Progenitor cell of endocrine pancreas (in vitro differentiated cells): Measurements from ENCODE around the gene RSPH1. TPM values are rescaled to one million over a fixed set of nuclear protein-coding genes. Genes with fewer than 3 reads are reported as not detected.

ENCODE experiments used
- DNase-seq: peaks from one replicate; pipeline ENCODE4 v3.0.0; 2021; ENCODE audit warnings: low spot score; ENCODE audit not compliant: unreplicated experiment
- H3K27ac Mint-ChIP-seq: 2 replicates; pipeline ENCODE4 v1.8.0; 2021; ENCODE audit warnings: mild to moderate bottlenecking, moderate library complexity, mixed read lengths
- H3K27me3 Mint-ChIP-seq: 2 replicates; pipeline ENCODE4 v1.8.0; 2021; ENCODE audit warnings: mixed read lengths
- H3K36me3 Mint-ChIP-seq: 2 replicates; pipeline ENCODE4 v1.8.0; 2022; ENCODE audit warnings: mixed read lengths; ENCODE audit not compliant: insufficient read depth
- H3K4me1 Mint-ChIP-seq: 2 replicates; pipeline ENCODE4 v1.8.0; 2021; ENCODE audit warnings: low read depth, mixed read lengths
- H3K4me3 Mint-ChIP-seq: 2 replicates; pipeline ENCODE4 v1.8.0; 2021; ENCODE audit warnings: low read depth, mild to moderate bottlenecking, moderate library complexity, mixed read lengths
- H3K9me3 Mint-ChIP-seq: 2 replicates; pipeline ENCODE4 v1.8.0; 2021; ENCODE audit warnings: low read depth, mixed read lengths
- total RNA-seq: library from RNA; stranded (reverse); gene quantifications from 2 replicates; pipeline ENCODE4 v1.2.1, GENCODE V29; 2021
- TF ChIP-seq, protein P1 (sequence below): fragments of 200-600 bp; sonication (generic); IDR thresholded peaks from one replicate; pipeline ENCODE4 v1.5.0; 2021; ENCODE audit warnings: antibody characterized with exemption, mild to moderate bottlenecking; ENCODE audit not compliant: unreplicated experiment

RSPH1 gene
- total RNA-seq, 1 donor from 2014 or later, result 7.1 TPM

DNA sequence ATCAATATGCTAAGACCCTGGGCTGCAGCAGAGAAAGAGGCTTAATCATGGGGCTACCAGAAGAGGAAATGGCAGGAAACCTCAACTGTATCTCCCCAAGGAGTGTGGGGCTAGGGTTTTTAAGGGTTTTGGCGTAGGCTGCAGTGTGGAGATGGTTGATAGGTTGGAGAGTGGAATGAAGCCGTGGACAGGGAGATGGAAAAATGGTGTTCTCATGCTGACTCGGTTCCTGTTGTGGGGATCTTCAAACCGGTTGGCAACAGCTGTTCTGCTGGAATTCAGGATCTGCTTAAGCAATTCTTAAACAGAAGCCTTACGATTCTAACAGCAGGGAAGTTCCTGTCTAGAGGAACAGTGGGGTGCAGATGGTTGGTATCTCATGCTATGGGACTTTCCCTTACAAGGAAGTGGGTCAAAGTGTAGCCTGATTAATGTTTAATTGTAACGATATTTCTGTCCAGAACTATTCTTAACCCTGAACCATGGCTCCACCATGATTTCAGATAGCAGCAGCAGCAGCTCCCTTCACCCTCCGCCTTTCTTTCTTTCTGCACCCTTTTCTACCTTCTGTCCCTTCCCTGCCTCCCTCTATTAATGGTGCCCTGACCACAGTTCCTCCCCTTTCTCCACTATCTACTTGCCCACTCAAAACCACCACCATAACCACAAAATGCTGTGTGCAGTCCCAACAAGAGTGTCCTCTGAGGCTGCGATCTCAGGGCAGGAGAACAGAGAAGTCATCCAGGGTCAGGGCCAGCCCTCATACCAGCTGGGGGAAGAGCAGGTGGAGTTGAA is 30.8 kb downstream of the RSPH1 start:
- Mint-ChIP-seq H3K27ac (no peak overlapping the region), H3K9me3 (peaks cover 8% of the 10 kb centered on the region), H3K36me3 (no peaks in the 10 kb centered on the region), H3K4me1 (peaks cover 46% of the 10 kb centered on the region), H3K4me3 (no peak overlapping the region), H3K27me3 (no peaks in the 10 kb centered on the region)
- no peak for DNase-seq
- TF ChIP-seq, protein P1, sequence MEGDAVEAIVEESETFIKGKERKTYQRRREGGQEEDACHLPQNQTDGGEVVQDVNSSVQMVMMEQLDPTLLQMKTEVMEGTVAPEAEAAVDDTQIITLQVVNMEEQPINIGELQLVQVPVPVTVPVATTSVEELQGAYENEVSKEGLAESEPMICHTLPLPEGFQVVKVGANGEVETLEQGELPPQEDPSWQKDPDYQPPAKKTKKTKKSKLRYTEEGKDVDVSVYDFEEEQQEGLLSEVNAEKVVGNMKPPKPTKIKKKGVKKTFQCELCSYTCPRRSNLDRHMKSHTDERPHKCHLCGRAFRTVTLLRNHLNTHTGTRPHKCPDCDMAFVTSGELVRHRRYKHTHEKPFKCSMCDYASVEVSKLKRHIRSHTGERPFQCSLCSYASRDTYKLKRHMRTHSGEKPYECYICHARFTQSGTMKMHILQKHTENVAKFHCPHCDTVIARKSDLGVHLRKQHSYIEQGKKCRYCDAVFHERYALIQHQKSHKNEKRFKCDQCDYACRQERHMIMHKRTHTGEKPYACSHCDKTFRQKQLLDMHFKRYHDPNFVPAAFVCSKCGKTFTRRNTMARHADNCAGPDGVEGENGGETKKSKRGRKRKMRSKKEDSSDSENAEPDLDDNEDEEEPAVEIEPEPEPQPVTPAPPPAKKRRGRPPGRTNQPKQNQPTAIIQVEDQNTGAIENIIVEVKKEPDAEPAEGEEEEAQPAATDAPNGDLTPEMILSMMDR, result no peak

DNA sequence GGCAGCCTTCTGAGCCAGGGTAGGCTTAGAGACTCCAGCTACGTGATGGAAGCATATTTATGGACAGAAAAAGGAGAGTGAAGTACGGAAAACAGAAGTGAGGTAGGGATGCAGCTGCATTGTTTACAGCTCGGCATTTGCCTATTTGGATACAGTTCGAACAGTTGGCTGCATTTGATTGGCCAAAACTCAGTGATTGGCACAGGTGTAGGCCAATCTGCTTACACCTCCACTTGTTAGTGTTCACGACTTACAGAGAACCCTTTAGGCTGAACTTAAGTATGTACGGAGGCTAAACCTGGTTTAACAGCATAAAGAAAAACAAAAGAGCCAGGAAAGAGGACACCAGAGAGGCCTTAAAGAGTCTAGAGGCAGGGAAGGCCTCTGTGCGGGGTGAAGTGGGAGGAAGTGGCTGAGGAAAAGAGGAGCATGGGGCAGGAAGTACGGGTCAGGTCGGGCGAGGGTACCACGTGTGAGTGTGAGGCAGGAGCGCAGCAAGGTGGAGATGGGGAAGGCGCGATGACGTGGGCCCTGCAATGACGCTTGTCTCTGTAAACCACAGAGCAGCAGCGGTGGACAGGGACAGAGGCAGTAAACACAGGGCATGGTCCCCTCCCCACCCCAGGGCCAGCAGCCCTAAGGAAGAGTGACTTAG is 32.0 kb downstream of the RSPH1 start:
- Mint-ChIP-seq H3K27ac (no peak overlapping the region), H3K4me1 (peaks cover 58% of the 10 kb centered on the region)

DNA sequence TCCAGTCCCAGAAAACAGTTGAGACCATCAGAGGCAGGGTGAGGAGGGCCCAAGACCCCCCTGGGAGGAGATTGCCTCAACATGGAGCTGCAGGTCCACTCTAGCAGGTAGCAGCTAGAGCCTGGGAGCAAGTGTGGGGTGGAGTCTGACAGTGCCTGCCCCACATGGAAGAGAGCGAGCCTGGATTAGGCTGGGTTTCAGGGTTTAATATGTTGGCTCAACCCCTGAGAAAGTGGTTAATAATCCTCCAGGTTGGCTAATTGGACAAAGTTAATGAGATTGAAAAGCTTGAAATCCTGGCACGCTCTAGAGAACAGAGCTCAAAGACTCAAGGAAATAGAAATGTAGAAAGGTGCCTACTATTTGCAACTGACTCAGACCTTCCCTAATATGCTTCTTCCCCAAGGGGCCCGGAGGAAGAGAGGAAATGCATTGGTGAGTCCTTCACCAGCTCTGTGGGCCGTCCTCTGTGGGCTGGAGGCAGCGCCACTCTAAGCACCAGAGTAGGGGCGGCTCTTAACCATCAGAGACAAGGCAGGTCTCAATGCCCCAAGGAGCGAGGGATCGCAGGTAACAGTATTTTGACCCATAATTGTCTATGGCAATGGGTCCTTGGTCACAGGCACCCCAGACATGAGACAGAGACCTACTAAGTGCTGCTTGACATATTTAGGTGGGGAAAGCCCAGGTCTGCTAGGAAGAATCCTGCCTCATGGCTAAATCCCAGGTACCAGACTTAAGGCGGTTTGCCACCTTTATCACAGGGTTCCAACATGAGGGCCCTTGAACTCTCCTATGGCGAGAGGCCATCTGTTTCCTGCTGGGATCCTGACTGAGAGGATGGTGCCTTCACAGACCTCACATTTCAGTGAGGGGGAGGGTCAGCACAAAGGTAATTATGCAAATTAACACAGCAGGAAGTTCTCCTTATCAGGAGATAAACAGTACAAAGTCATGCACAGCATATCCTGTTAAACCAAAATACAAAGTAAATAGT is 33.8 kb downstream of the RSPH1 start:
- Mint-ChIP-seq H3K36me3 (no peaks in the 10 kb centered on the region), H3K27ac (peak overlapping the region; percentile 47), H3K27me3 (no peaks in the 10 kb centered on the region), H3K9me3 (peaks cover 9% of the 10 kb centered on the region), H3K4me3 (no peak overlapping the region), H3K4me1 (peaks cover 61% of the 10 kb centered on the region)
- TF ChIP-seq, protein P1, result no peak
- no peak for DNase-seq

More for the DNA sequence above, 32.0 kb downstream of the RSPH1 start:
- TF ChIP-seq, protein P1, result no peak
- DNase-seq, result no peak
- Mint-ChIP-seq H3K27me3 (no peaks in the 10 kb centered on the region), H3K36me3 (no peaks in the 10 kb centered on the region), H3K9me3 (peaks cover 8% of the 10 kb centered on the region), H3K4me3 (no peak overlapping the region)

DNA sequence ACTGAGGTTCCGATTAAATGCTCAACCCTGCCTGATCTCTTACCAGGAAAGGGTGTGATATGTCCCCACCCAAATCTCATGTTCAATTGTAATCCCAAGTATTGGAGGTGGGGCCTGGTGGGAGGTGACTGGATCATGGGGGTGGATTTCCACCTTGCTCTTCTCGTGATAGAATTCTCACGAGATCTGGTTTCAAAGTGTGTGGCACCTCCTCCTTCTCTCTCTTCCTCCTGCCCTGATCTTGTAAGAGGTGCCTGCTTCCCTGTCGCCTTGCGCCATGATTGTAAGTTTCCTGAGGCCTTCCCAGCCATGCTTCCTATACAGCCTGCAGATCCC is 34.9 kb downstream of the RSPH1 start:
- no peaks in the 10 kb centered on the region for H3K27me3 Mint-ChIP-seq
- no peaks in the 10 kb centered on the region for H3K36me3 Mint-ChIP-seq
- peaks cover 62% of the 10 kb centered on the region for H3K4me1 Mint-ChIP-seq
- TF ChIP-seq, protein P1, result no peak
- H3K9me3 Mint-ChIP-seq, result peaks cover 11% of the 10 kb centered on the region
- DNase-seq, result no peak
- H3K4me3 Mint-ChIP-seq, result no peak overlapping the region
- H3K27ac Mint-ChIP-seq, result peak overlapping the region; percentile 23
